Measurements from ENCODE around the gene GTF2A2. TPM values are rescaled to one million over a fixed set of nuclear protein-coding genes. Genes with fewer than 3 reads are reported as not detected.

GTF2A2 gene
- total RNA-seq, 1 donor from 2014 or later = 72.7 TPM

GRCh38 chr15:59618406-59618805 lies 38.9 kb downstream of the GTF2A2 start:
- no peak for TF ChIP-seq CTCF (IDR thresholded peaks at IDR 0.05; ENCODE audit: unreplicated experiment)
- H3K4me3 Mint-ChIP-seq (ENCODE audit: unreplicated experiment) = no peak overlapping the region
- H3K27me3 Mint-ChIP-seq (ENCODE audit: unreplicated experiment) = peaks cover 4% of the 10 kb centered on the region
- DNase-seq (ENCODE audit: low spot score) = no peak
- peaks cover 7% of the 10 kb centered on the region for H3K4me1 Mint-ChIP-seq (ENCODE audit: unreplicated experiment)
- H3K9me3 Mint-ChIP-seq (ENCODE audit: unreplicated experiment) = no peaks in the 10 kb centered on the region
- no peak overlapping the region for H3K27ac Mint-ChIP-seq (ENCODE audit: unreplicated experiment)
- H3K36me3 Mint-ChIP-seq (ENCODE audit: low read depth, unreplicated experiment) = no peaks in the 10 kb centered on the region

GRCh38 chr15:59616379-59616778 lies 40.9 kb downstream of the GTF2A2 start:
- no peaks in the 10 kb centered on the region for H3K9me3 Mint-ChIP-seq (ENCODE audit: unreplicated experiment)
- H3K36me3 Mint-ChIP-seq (ENCODE audit: low read depth, unreplicated experiment) = peaks cover 4% of the 10 kb centered on the region

GRCh38 chr15:59615661-59616060 lies 41.7 kb downstream of the GTF2A2 start:
- no peak overlapping the region for H3K4me3 Mint-ChIP-seq (ENCODE audit: unreplicated experiment)
- peaks cover 7% of the 10 kb centered on the region for H3K4me1 Mint-ChIP-seq (ENCODE audit: unreplicated experiment)
- peaks cover 7% of the 10 kb centered on the region for H3K36me3 Mint-ChIP-seq (ENCODE audit: low read depth, unreplicated experiment)
- no peaks in the 10 kb centered on the region for H3K9me3 Mint-ChIP-seq (ENCODE audit: unreplicated experiment)
- no peak for TF ChIP-seq CTCF (IDR thresholded peaks at IDR 0.05; ENCODE audit: unreplicated experiment)
- DNase-seq (ENCODE audit: low spot score) = no peak
- peaks cover 2% of the 10 kb centered on the region for H3K27me3 Mint-ChIP-seq (ENCODE audit: unreplicated experiment)
- H3K27ac Mint-ChIP-seq (ENCODE audit: unreplicated experiment) = peak overlapping the region; percentile 48

More at GRCh38 chr15:59616379-59616778, 40.9 kb downstream of the GTF2A2 start:
- Mint-ChIP-seq H3K27me3 (ENCODE audit: unreplicated experiment) (no peaks in the 10 kb centered on the region), H3K4me1 (ENCODE audit: unreplicated experiment) (peaks cover 7% of the 10 kb centered on the region), H3K27ac (ENCODE audit: unreplicated experiment) (no peak overlapping the region), H3K4me3 (ENCODE audit: unreplicated experiment) (no peak overlapping the region)
- TF ChIP-seq CTCF (IDR thresholded peaks at IDR 0.05; ENCODE audit: unreplicated experiment) = no peak
- DNase-seq (ENCODE audit: low spot score) = no peak

- H3K27ac Mint-ChIP-seq (ENCODE audit: unreplicated experiment) = no peak overlapping the region
- DNase-seq (ENCODE audit: low spot score) = no peak
- H3K4me1 Mint-ChIP-seq (ENCODE audit: unreplicated experiment) = peaks cover 10% of the 10 kb centered on the region
- H3K9me3 Mint-ChIP-seq (ENCODE audit: unreplicated experiment) = no peaks in the 10 kb centered on the region
- peaks cover 2% of the 10 kb centered on the region for H3K27me3 Mint-ChIP-seq (ENCODE audit: unreplicated experiment)
- peak overlapping the region; percentile 18 for H3K4me3 Mint-ChIP-seq (ENCODE audit: unreplicated experiment)
- TF ChIP-seq CTCF (IDR thresholded peaks at IDR 0.05; ENCODE audit: unreplicated experiment) = no peak
- peaks cover 12% of the 10 kb centered on the region for H3K36me3 Mint-ChIP-seq (ENCODE audit: low read depth, unreplicated experiment)
Measured at GRCh38 chr15:59614153-59614552, 43.2 kb downstream of the GTF2A2 start.

GRCh38 chr15:59611276-59612260 lies 45.7 kb downstream of the GTF2A2 start, which contains the start of gene GCNT3:
Gene GCNT3, plus strand, starts transcription at chr15:59611783. Its CDS starts 6,456 bp downstream, at chr15:59618239.
- no peak for DNase-seq (ENCODE audit: low spot score)
- Mint-ChIP-seq H3K9me3 (ENCODE audit: unreplicated experiment) (no peaks in the 10 kb centered on the region), H3K27ac (ENCODE audit: unreplicated experiment) (no peak within 1 kb of the TSS), H3K4me3 (ENCODE audit: unreplicated experiment) (peak within 1 kb of the TSS; percentile 6), H3K36me3 (ENCODE audit: low read depth, unreplicated experiment) (peaks cover 12% of the 10 kb centered on the region), H3K27me3 (ENCODE audit: unreplicated experiment) (peaks cover 2% of the 10 kb centered on the region), H3K4me1 (ENCODE audit: unreplicated experiment) (peaks cover 10% of the 10 kb centered on the region)
- TF ChIP-seq CTCF (IDR thresholded peaks at IDR 0.05; ENCODE audit: unreplicated experiment) = no peak
